ACHN (cell line): Measurements from ENCODE around the gene CES2.
"Not testable (repeated sequence)": the region's sequence is repeated elsewhere in the genome, so short reads cannot be mapped to it uniquely, and the experiment has no call there.

Experiments
- DNase-seq: peaks from one replicate; pipeline ENCODE4 v3.0.0-alpha.2; 2015
- in situ Hi-C: cut with HindIII; loops from 2 replicates; pipeline ENCODE4 v1.10.0; 2017; ENCODE audit warnings: low sequenced_read_pairs, low pct_ligation_motif_present, low pct_unique_long_range_greater_than_20kb

CES2 gene

GRCh38 chr16:66926961-66927436 lies 8.3 kb upstream of the CES2 start:
- in situ Hi-C loops: no loop called here
- DNase-seq: peak; percentile 99

GRCh38 chr16:66927918-66928649 lies 7.2 kb upstream of the CES2 start:
- in situ Hi-C loops: no loop called here

GRCh38 chr16:66928702-66929388 lies 6.5 kb upstream of the CES2 start:
- in situ Hi-C loops: no loop called here
- peak; percentile 82 for DNase-seq

More at GRCh38 chr16:66927918-66928649, 7.2 kb upstream of the CES2 start:
- DNase-seq: peak; percentile 50

GRCh38 chr16:66930189-66930588 lies 5.1 kb upstream of the CES2 start:
- in situ Hi-C loops: no loop called here
- peak; percentile 71 for DNase-seq

GRCh38 chr16:66931665-66932064 lies 3.7 kb upstream of the CES2 start:
- in situ Hi-C loops: no loop called here
- no peak for DNase-seq

- DNase-seq: no peak
- in situ Hi-C loops: no loop called here
Observed at GRCh38 chr16:66932076-66932475, 3.2 kb upstream of the CES2 start.

GRCh38 chr16:66933776-66934137 lies 1.6 kb upstream of the CES2 start:
- DNase-seq: peak; percentile 69
- in situ Hi-C loops: no loop called here

GRCh38 chr16:66934138-66934838 lies 1.0 kb upstream of the CES2 start, which contains the start of gene CIAO2B:
Gene CIAO2B (minus strand): TSS chr16:66934402. CDS start chr16:66934364, 38 bp downstream.
- DNase-seq: peak; percentile 91
- in situ Hi-C loops: no loop called here

GRCh38 chr16:66934839-66935313 lies 440 bp upstream of the CES2 start:
- in situ Hi-C loops: loop anchor here (5.0 kb wide), 1 partner anchor 38 kb away; no protein-coding TSS in a partner anchor
- not testable (repeated sequence) for DNase-seq

- DNase-seq: no peak
- in situ Hi-C loops: loop anchor here (5.0 kb wide), 1 partner anchor 39 kb away; no protein-coding TSS in a partner anchor
Observed at GRCh38 chr16:66936462-66936861, 1.1 kb downstream of the CES2 start.

GRCh38 chr16:66936889-66937554 lies 1.7 kb downstream of the CES2 start:
- in situ Hi-C loops: loop anchor here (5.0 kb wide), 1 partner anchor 40 kb away; no protein-coding TSS in a partner anchor
- DNase-seq: no peak

GRCh38 chr16:66937725-66938337 lies 2.5 kb downstream of the CES2 start:
- in situ Hi-C loops: loop anchor here (5.0 kb wide), 1 partner anchor 41 kb away; no protein-coding TSS in a partner anchor
- no peak for DNase-seq

GRCh38 chr16:66939366-66939765 lies 4.0 kb downstream of the CES2 start:
- in situ Hi-C loops: loop anchor here (5.0 kb wide), 1 partner anchor 42 kb away; no protein-coding TSS in a partner anchor
- DNase-seq: no peak

- DNase-seq: no peak
Observed at GRCh38 chr16:66940236-66940635, 4.9 kb downstream of the CES2 start.

GRCh38 chr16:66942981-66943380 lies 7.7 kb downstream of the CES2 start:
- DNase-seq: no peak
- in situ Hi-C loops: no loop called here

More at GRCh38 chr16:66940236-66940635, 4.9 kb downstream of the CES2 start:
- in situ Hi-C loops: no loop called here

- DNase-seq: no peak
- in situ Hi-C loops: no loop called here
Observed at GRCh38 chr16:66943426-66944053, 8.2 kb downstream of the CES2 start.

- DNase-seq: no peak
- in situ Hi-C loops: no loop called here
Observed at GRCh38 chr16:66944054-66944441, 8.7 kb downstream of the CES2 start.
